EH (cell line): ENCODE measurements around the gene ASIC4.

Experiments used
- DNase-seq: peaks from one replicate; pipeline ENCODE4 v3.0.0-alpha.2; 2015; ENCODE audit warnings: low read depth

ASIC4 gene

GRCh38 chr2:219567791-219568361 is 53.6 kb downstream of the ASIC4 start:
- DNase-seq = no peak

- DNase-seq = no peak
Observed at GRCh38 chr2:219569041-219569440, 54.8 kb downstream of the ASIC4 start.

GRCh38 chr2:219569635-219570034 is 55.4 kb downstream of the ASIC4 start:
- no peak for DNase-seq

- DNase-seq = peak; percentile 56
Observed at GRCh38 chr2:219570194-219570923, 56.1 kb downstream of the ASIC4 start.

GRCh38 chr2:219570924-219571310 is 56.6 kb downstream of the ASIC4 start:
- peak; percentile 33 for DNase-seq

- peak; percentile 83 for DNase-seq
Observed at GRCh38 chr2:219571311-219572236, 57.3 kb downstream of the ASIC4 start, which contains the start of gene OBSL1. Gene OBSL1, minus strand, starts transcription at chr2:219571539. Its CDS starts 307 bp downstream, at chr2:219571232.

GRCh38 chr2:219572237-219573001 is 58.1 kb downstream of the ASIC4 start, which contains the start of gene INHA:
Gene INHA, plus strand, starts transcription at chr2:219572310. Its CDS starts 65 bp downstream, at chr2:219572375.
- no peak for DNase-seq

GRCh38 chr2:219573166-219573565 is 58.9 kb downstream of the ASIC4 start:
- no peak for DNase-seq

GRCh38 chr2:219574484-219575311 is 60.4 kb downstream of the ASIC4 start:
- no peak for DNase-seq

- no peak for DNase-seq
Observed at GRCh38 chr2:219575566-219576504, 61.6 kb downstream of the ASIC4 start.

GRCh38 chr2:219576505-219577388 is 62.5 kb downstream of the ASIC4 start:
- peak; percentile 36 for DNase-seq

- peak; percentile 47 for DNase-seq
Observed at GRCh38 chr2:219578811-219579613, 64.7 kb downstream of the ASIC4 start.

- no peak for DNase-seq
Observed at GRCh38 chr2:219581346-219581745, 67.1 kb downstream of the ASIC4 start.
